B cell (primary cell): ENCODE results near the gene CLINT1.

Experiments used
- CTCF ChIP-seq: fragments of 200-600 bp; IDR thresholded peaks from one replicate; pipeline ENCODE4 v1.8.0; 2022; ENCODE audit warnings: antibody characterized with exemption, mild to moderate bottlenecking
- EZH2 ChIP-seq: IDR thresholded peaks from 2 replicates; pipeline ENCODE4 v1.6.1; 2012; ENCODE audit warnings: borderline replicate concordance, low read depth, mild to moderate bottlenecking, moderate library complexity, low read length; ENCODE audit not compliant: insufficient read depth, poor library complexity, severe bottlenecking

GRCh38 chr5:157743163-157744050, 115.5 kb downstream of the CLINT1 start, which contains the start of gene LSM11:
- peak; percentile 99 for TF ChIP-seq CTCF
- no peak for TF ChIP-seq EZH2
